H9 (cell line): ENCODE data around the gene FARP2. TPM values are rescaled to one million over a fixed set of nuclear protein-coding genes. Genes with fewer than 3 reads are reported as not detected.

Experiments used
- DNase-seq: peaks from one replicate; pipeline ENCODE4 v3.0.0-alpha.2; 2017
- H2AFZ ChIP-seq: one replicate; pipeline ENCODE4 v1.6.1; 2013; ENCODE audit warnings: mild to moderate bottlenecking, low read length, control low read depth, moderate library complexity
- H2AK5ac ChIP-seq: 2 replicates; pipeline ENCODE4 v1.6.1; 2013; ENCODE audit warnings: low read length, control low read depth, mixed read lengths; ENCODE audit not compliant: insufficient read length
- H2BK120ac ChIP-seq: one replicate; pipeline ENCODE4 v1.6.1; 2013; ENCODE audit warnings: low read depth, mild to moderate bottlenecking, low read length, control low read depth, inconsistent platforms; ENCODE audit not compliant: poor library complexity, severe bottlenecking
- H2BK12ac ChIP-seq: 2 replicates; pipeline ENCODE4 v1.6.1; 2013; ENCODE audit warnings: low read length, control low read depth, mixed read lengths, low read depth; ENCODE audit not compliant: insufficient read length
- H2BK15ac ChIP-seq: 2 replicates; pipeline ENCODE4 v1.6.1; 2013; ENCODE audit warnings: low read depth, low read length, control low read depth
- H2BK20ac ChIP-seq: one replicate; pipeline ENCODE4 v1.6.1; 2013; ENCODE audit warnings: low read depth, mild to moderate bottlenecking, low read length, control low read depth, inconsistent platforms; ENCODE audit not compliant: poor library complexity, severe bottlenecking
- H2BK5ac ChIP-seq: 2 replicates; pipeline ENCODE4 v1.6.1; 2013; ENCODE audit warnings: low read length, control low read depth, mixed read lengths; ENCODE audit not compliant: insufficient read length
- H3K14ac ChIP-seq: 2 replicates; pipeline ENCODE4 v1.6.1; 2013; ENCODE audit warnings: low read length, control low read depth; ENCODE audit not compliant: insufficient read depth
- H3K18ac ChIP-seq: 2 replicates; pipeline ENCODE4 v1.6.1; 2013; ENCODE audit warnings: low read depth, mild to moderate bottlenecking, mixed read lengths, low read length, control low read depth; ENCODE audit not compliant: insufficient read length
- H3K23ac ChIP-seq: 2 replicates; pipeline ENCODE4 v1.6.1; 2013; ENCODE audit warnings: low read length, control low read depth, mixed read lengths, low read depth; ENCODE audit not compliant: insufficient read length
- H3K23me2 ChIP-seq: 2 replicates; pipeline ENCODE4 v1.6.1; 2013; ENCODE audit warnings: low read depth, mild to moderate bottlenecking, mixed read lengths, low read length, control low read depth; ENCODE audit not compliant: insufficient read length, poor library complexity, severe bottlenecking
- H3K27ac ChIP-seq: 2 replicates; pipeline ENCODE4 v1.5.1; 2013; ENCODE audit warnings: low read length, control low read depth, mixed read lengths, low read depth; ENCODE audit not compliant: insufficient read length
- H3K27me3 ChIP-seq: 2 replicates; pipeline ENCODE4 v1.6.1; 2013; ENCODE audit warnings: low read length, control low read depth, inconsistent platforms; ENCODE audit not compliant: insufficient read depth
- H3K4ac ChIP-seq: 2 replicates; pipeline ENCODE4 v1.6.1; 2013; ENCODE audit warnings: low read depth, mild to moderate bottlenecking, control low read depth, inconsistent platforms, low read length, moderate library complexity
- H3K4me1 ChIP-seq: 2 replicates; pipeline ENCODE4 v1.6.1; 2013; ENCODE audit warnings: low read length, control low read depth, inconsistent platforms; ENCODE audit not compliant: insufficient read depth
- H3K4me2 ChIP-seq: 2 replicates; pipeline ENCODE4 v1.6.1; 2013; ENCODE audit warnings: low read length, control low read depth, mixed read lengths; ENCODE audit not compliant: insufficient read length, insufficient read depth
- H3K56ac ChIP-seq: 2 replicates; pipeline ENCODE4 v1.6.1; 2013; ENCODE audit warnings: low read depth, mild to moderate bottlenecking, mixed read lengths, low read length, control low read depth; ENCODE audit not compliant: insufficient read length
- H3K79me1 ChIP-seq: 2 replicates; pipeline ENCODE4 v1.6.1; 2013; ENCODE audit warnings: low read depth, mild to moderate bottlenecking, moderate library complexity, low read length, control low read depth, inconsistent platforms; ENCODE audit not compliant: insufficient read depth, poor library complexity, severe bottlenecking
- H3K79me2 ChIP-seq: 2 replicates; pipeline ENCODE4 v1.6.1; 2013; ENCODE audit warnings: low read length, control low read depth, inconsistent platforms; ENCODE audit not compliant: insufficient read depth
- H3K9ac ChIP-seq: 2 replicates; pipeline ENCODE4 v1.6.1; 2013; ENCODE audit warnings: low read length, control low read depth, mixed read lengths; ENCODE audit not compliant: insufficient read length; ENCODE audit errors: extremely low read depth
- H3K9me3 ChIP-seq: one replicate; pipeline ENCODE4 v1.6.1; 2013; ENCODE audit warnings: low read depth, low read length, inconsistent platforms; ENCODE audit not compliant: control insufficient read depth
- H3T11ph ChIP-seq: one replicate; pipeline ENCODE4 v1.6.1; 2013; ENCODE audit warnings: mild to moderate bottlenecking, low read length, control low read depth, inconsistent platforms
- H4K20me1 ChIP-seq: one replicate; pipeline ENCODE4 v1.6.1; 2013; ENCODE audit not compliant: control insufficient read depth, insufficient read length, insufficient read depth
- H4K5ac ChIP-seq: 2 replicates; pipeline ENCODE4 v1.6.1; 2013; ENCODE audit warnings: low read depth, mild to moderate bottlenecking, mixed read lengths, low read length, control low read depth; ENCODE audit not compliant: insufficient read length
- H4K8ac ChIP-seq: replicated peaks from 2 replicates; pipeline ENCODE4 v1.6.1; 2013; ENCODE audit warnings: low read length, control low read depth, mixed read lengths, low read depth; ENCODE audit not compliant: insufficient read length
- H4K91ac ChIP-seq: 2 replicates; pipeline ENCODE4 v1.6.1; 2013; ENCODE audit warnings: low read depth, mild to moderate bottlenecking, moderate library complexity, mixed read lengths, low read length, control low read depth; ENCODE audit not compliant: insufficient read length
- H3K27ac Mint-ChIP-seq, 3 experiments: 2 replicates in 2 of 3; 3 replicates in 1 of 3; pipeline ENCODE4 v1.8.0; 2020 to 2021; ENCODE audit warnings: mixed read lengths in 3 of 3, mild to moderate bottlenecking in 1 of 3, moderate library complexity in 1 of 3
- H3K27me3 Mint-ChIP-seq: 2 replicates; pipeline ENCODE4 v1.8.0; 2021; ENCODE audit warnings: low read depth, mild to moderate bottlenecking, moderate library complexity, mixed read lengths
- H3K36me3 Mint-ChIP-seq, 3 experiments: 2 replicates in 2 of 3; 3 replicates in 1 of 3; pipeline ENCODE4 v1.8.0; 2020 to 2021; ENCODE audit warnings: low read depth in 3 of 3, mixed read lengths in 3 of 3; ENCODE audit not compliant: insufficient read depth in 1 of 3
- H3K4me1 Mint-ChIP-seq, 2 experiments: 2 replicates each; pipeline ENCODE4 v1.8.0; 2020; ENCODE audit warnings: mixed read lengths in 2 of 2
- H3K4me3 Mint-ChIP-seq, 2 experiments: 2 replicates in 1 of 2; 3 replicates in 1 of 2; pipeline ENCODE4 v1.8.0; 2020 to 2021; ENCODE audit warnings: mild to moderate bottlenecking in 2 of 2, mixed read lengths in 2 of 2, moderate library complexity in 1 of 2
- H3K9me3 Mint-ChIP-seq, 2 experiments: 2 replicates in 1 of 2; 3 replicates in 1 of 2; pipeline ENCODE4 v1.8.0; 2020; ENCODE audit warnings: mild to moderate bottlenecking in 2 of 2, mixed read lengths in 2 of 2, moderate library complexity in 1 of 2
- total RNA-seq: library from RNA; stranded (reverse); gene quantifications from 2 replicates; pipeline ENCODE4 v1.2.1, GENCODE V29; 2021
- TF ChIP-seq, protein P1 (sequence below): fragments of 200-600 bp; sonication (generic); conservative IDR thresholded peaks from 3 replicates; pipeline ENCODE4 v1.8.0; 2021; ENCODE audit warnings: antibody characterized with exemption, mild to moderate bottlenecking

Gene FARP2
- total RNA-seq, 1 experiment from 2014 or later, result 33.9 TPM

DNA sequence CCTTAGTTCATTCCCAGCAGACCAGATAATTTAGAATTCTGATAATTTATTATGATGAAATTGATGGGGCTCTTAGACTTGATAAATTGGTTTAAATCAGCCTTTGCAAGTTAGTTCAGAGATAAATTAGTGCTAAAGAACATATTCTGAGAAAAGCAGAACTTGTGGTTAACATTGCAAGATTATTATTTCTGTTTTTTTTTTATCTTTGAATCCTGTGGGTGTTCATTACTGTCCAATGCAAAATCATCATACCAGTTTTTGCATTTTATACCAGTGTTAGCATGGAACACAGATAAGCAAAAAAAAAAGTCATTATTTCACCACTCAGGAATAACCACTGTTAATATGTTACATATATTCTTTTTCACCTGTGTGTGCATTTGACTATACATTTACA lies 31.3 kb upstream of the FARP2 start:
- Mint-ChIP-seq H3K9me3 (no peaks in the 10 kb centered on the region), H3K36me3 (peaks cover 21 to 55% (median 43%) of the 10 kb centered on the region in 3 experiments; a peak in 6 of 7 replicates), H3K27ac (no peak overlapping the region), H3K27me3 (no peaks in the 10 kb centered on the region), H3K4me1 (peaks cover 38 to 39% of the 10 kb centered on the region in 2 experiments), H3K4me3 (no peak overlapping the region)
- no peak overlapping the region for H3K9ac ChIP-seq
- no peaks in the 10 kb centered on the region for H3K9me3 ChIP-seq
- H2BK20ac ChIP-seq, result no peak overlapping the region
- TF ChIP-seq, protein P1, sequence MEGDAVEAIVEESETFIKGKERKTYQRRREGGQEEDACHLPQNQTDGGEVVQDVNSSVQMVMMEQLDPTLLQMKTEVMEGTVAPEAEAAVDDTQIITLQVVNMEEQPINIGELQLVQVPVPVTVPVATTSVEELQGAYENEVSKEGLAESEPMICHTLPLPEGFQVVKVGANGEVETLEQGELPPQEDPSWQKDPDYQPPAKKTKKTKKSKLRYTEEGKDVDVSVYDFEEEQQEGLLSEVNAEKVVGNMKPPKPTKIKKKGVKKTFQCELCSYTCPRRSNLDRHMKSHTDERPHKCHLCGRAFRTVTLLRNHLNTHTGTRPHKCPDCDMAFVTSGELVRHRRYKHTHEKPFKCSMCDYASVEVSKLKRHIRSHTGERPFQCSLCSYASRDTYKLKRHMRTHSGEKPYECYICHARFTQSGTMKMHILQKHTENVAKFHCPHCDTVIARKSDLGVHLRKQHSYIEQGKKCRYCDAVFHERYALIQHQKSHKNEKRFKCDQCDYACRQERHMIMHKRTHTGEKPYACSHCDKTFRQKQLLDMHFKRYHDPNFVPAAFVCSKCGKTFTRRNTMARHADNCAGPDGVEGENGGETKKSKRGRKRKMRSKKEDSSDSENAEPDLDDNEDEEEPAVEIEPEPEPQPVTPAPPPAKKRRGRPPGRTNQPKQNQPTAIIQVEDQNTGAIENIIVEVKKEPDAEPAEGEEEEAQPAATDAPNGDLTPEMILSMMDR, result no peak
- H2BK15ac ChIP-seq, result no peak overlapping the region
- H2BK120ac ChIP-seq, result no peak overlapping the region
- no peaks in the 10 kb centered on the region for H4K20me1 ChIP-seq
- no peak overlapping the region for H2BK5ac ChIP-seq
- peaks cover 10% of the 10 kb centered on the region for H3K79me1 ChIP-seq
- no peak overlapping the region for H3K4me2 ChIP-seq
- no peak overlapping the region for H3T11ph ChIP-seq
- no peak overlapping the region for H3K18ac ChIP-seq
- no peaks in the 10 kb centered on the region for H3K23me2 ChIP-seq
- H4K8ac ChIP-seq, result no peak overlapping the region
- DNase-seq, result no peak
- no peaks in the 10 kb centered on the region for H3K27me3 ChIP-seq
- H2AK5ac ChIP-seq, result no peak overlapping the region
- H3K27ac ChIP-seq, result no peak overlapping the region
- H3K79me2 ChIP-seq, result peaks cover 46% of the 10 kb centered on the region; the same call in 1 of the 2 replicates
- H4K91ac ChIP-seq, result no peak overlapping the region
- H3K23ac ChIP-seq, result no peak overlapping the region
- no peak overlapping the region for H2BK12ac ChIP-seq
- H4K5ac ChIP-seq, result no peak overlapping the region
- no peak overlapping the region for H3K4ac ChIP-seq
- H3K4me1 ChIP-seq, result peaks cover 3% of the 10 kb centered on the region
- no peak overlapping the region for H3K14ac ChIP-seq
- H3K56ac ChIP-seq, result no peak overlapping the region
- no peak overlapping the region for H2AFZ ChIP-seq
